ENCODE data around the gene NR2F2.

NR2F2 gene

DNA sequence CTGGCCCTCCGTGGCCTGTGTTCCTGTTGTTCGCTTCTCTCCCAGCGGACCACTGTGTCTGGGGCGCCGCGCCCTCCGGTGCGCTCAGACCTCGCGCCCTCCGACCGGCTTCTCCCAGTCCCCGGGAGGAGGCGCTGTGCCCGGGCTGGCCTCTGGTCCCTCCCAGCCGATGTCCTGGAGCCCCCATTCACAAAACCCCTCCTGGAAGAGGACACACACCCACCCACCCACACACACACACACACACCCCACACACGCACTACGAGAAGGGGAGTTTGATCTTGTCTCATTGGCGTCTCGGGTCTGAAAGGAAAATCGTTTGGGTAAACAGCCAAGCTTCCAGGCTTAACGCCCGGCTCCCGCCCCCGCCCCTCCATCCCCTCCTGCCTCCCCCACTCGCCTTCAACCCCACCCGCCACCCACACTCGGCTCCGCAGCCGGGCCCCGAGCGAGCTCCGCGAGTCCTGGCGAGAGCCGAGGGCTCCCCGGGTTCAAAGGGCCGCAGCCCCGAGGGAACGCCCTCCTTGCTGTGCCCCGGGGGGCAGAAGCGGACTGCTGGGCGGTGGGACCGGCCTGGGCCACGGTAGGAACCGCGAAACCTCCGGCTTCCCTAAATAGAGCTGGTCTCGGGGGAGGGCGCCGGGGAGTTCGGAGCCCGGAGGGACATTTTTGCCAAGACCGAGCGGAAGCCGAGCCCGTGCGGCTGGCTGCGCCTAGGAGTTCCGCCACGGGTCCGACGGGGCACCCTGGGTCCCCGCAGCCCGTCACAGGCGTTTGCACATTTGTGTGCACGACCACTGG, 23.6 kb downstream of the NR2F2 start:
- TF ChIP-seq, protein P1, sequence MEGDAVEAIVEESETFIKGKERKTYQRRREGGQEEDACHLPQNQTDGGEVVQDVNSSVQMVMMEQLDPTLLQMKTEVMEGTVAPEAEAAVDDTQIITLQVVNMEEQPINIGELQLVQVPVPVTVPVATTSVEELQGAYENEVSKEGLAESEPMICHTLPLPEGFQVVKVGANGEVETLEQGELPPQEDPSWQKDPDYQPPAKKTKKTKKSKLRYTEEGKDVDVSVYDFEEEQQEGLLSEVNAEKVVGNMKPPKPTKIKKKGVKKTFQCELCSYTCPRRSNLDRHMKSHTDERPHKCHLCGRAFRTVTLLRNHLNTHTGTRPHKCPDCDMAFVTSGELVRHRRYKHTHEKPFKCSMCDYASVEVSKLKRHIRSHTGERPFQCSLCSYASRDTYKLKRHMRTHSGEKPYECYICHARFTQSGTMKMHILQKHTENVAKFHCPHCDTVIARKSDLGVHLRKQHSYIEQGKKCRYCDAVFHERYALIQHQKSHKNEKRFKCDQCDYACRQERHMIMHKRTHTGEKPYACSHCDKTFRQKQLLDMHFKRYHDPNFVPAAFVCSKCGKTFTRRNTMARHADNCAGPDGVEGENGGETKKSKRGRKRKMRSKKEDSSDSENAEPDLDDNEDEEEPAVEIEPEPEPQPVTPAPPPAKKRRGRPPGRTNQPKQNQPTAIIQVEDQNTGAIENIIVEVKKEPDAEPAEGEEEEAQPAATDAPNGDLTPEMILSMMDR (IDR thresholded peaks at IDR 0.05; ENCODE audit: low read depth, low read length), result peak; percentile 68
- peak overlapping the region; percentile 72 for H3K4me3 ChIP-seq (ENCODE audit: low read depth, low read length)

DNA sequence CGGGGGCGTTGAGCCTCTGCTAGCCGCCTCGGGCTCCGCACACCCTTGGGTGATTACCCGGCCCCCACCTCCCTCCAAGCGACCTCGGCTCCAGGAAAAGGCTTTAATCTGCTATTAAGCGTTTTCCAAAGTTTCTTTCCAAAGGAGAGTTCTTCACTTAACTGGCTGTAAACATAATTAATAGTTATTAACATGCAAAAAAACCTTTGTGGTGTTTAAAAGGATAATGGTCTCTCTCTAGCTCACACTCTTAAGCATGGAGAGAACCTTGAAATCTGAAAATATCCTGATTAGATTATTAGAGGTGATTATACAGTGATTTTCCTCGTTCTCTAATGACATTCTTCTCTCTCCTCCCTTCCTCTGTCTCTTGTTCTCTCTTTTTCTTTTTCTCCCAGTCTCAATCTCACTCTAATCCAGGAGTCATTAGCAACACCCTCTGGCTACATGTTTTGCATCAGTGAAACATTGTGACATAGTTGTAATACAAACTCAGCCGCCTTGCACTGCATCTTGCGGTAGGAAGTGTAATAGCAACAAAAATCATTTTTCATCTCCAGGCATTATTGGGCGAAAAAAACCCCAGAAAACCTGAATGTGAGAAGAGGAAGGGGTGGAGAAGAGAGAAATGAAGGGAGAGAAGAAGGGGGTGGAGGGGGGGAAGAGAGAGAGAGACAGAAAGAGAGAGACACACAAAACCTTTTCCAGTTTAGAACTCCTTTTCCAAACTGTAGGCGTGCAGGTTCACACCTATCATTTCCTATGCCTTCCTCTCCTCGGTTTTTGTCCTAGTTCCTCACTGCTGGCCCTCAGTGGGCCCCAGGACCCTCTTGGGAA, 24.4 kb downstream of the NR2F2 start:
- TF ChIP-seq, protein P1 (IDR thresholded peaks at IDR 0.05; ENCODE audit: low read depth, low read length), result peak; percentile 29; the same call in 1 of the 2 replicates
- H3K4me3 ChIP-seq (ENCODE audit: low read depth, low read length), result peak overlapping the region; percentile 72

DNA sequence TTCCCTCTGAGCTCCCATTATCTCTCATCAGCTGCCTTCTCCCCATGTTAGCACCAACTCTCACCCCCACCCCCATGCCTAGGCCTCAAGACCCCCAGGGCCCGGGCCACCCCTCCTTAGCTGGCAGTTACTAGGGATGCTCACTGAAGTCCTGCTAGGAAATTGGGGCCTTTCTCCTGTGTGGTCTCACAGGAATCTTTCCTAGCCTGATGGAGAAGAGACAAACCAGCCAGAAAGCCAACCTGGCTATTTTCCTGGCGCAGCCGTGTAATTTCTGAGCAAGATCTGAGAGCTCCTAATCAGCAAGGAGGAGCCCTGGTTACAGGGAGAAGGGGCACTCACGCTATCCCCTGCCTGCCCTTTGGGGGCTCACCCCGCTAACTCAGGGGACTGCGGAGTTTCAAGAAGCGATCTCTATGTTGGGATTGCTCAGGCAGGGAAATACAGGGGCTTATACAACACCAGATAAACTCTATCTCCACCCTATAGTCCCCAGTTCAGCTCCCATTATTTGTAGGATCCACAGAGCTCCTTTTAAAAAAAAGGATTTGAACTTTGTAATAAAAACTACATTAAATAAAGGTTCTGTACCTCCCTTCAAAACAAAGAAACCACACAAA, 25.2 kb downstream of the NR2F2 start:
- no peak overlapping the region; the same call in 1 of the 2 replicates for H3K4me3 ChIP-seq (ENCODE audit: low read depth, low read length)
- TF ChIP-seq, protein P1 (IDR thresholded peaks at IDR 0.05; ENCODE audit: low read depth, low read length), result no peak

DNA sequence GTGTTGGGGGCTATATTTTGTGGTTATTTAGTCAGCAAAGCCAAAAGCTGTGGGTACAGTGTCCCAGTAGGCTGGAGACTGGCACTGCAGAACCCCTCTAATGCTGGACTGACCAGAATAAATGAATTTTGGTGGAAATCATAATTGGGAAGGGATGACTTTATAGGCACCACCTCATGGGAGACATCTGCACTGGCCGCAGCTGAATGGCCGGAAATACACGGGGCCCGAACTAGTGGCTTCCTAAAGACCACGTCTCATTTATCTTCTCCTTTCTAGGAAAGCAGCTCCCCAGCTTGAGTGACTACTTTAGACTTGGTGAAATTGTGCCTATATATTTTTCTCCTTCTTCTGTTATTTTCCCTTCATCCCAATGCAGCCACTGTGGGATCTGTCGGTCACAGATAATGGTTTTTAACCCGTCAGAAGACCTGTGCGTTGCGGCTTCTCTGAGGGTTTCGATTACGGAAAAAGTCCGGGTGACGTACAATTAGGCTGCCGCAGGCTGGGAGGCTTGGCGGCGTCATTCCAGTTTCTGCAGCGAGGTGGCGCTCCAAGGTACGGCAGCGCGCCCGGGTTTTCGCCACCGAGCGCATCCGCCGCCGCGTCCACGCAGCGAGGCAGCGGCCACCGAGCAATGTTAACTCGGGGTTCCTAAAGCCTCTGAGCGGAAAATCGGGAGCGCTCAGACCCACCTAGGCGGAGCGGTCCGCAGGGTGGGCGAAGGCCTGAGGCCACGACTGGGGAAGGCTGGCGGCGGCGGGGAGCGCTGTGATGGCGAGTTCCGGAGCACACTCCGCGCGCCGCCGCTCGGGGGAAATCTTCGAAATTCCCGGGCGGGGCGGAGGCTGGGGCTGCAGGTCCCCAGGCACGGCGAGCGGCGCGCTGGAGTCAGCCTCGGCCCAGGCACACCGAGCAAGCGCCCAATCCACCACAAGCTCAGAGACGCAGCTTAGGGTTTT, 26.3 kb downstream of the NR2F2 start:
- TF ChIP-seq, protein P1 (IDR thresholded peaks at IDR 0.05; ENCODE audit: low read depth, low read length), result peak; percentile 81
- peak overlapping the region; percentile 62 for H3K4me3 ChIP-seq (ENCODE audit: low read depth, low read length)

DNA sequence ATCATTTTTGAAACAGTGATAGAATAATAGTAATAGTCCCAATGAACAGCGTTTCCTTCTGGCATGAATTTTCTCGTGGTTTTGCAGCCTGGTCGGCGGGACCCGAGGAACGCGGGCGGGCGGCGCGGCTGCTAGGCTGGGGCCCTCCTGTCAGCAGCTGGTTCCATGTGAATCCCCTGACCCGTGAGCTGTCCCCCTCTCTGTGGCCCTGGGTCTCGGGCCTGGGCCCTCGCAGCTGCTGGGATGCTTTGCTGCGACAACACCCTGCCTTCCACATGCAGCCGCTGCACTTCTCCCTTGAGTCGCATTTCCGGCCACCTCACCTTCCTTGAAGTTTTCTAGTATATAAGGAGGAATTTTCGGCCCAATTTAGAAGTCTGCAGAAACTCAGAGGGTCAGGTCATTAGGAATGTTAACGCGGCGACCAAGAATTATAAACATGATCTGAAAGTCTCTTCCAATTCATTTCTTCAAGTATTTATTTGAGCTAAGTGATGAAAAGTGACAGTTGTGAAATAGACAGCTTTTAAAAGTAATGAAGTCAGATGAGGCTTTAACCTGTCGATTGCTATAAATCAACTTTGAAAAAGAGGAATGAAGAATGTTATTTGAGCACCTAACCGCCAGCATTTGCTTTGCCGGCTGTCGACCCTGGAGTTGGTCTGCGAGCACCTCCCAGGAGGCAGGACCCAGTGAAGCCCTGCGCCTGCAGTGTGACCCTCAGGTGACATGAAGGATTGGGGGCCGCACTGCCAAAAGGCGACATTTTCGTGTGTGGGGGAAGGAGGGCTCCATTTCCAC, 27.7 kb downstream of the NR2F2 start:
- TF ChIP-seq, protein P1 (IDR thresholded peaks at IDR 0.05; ENCODE audit: low read depth, low read length), result no peak
- peak overlapping the region; percentile 62 for H3K4me3 ChIP-seq (ENCODE audit: low read depth, low read length)
